K562 (cell line): ENCODE data around the gene PCK1. TPM values are rescaled to one million over a fixed set of nuclear protein-coding genes. Genes with fewer than 3 reads are reported as not detected.

ENCODE experiments used
- ATAC-seq: fragments of 200-7000 bp; cut with Tn5 transposase; 3 replicates; pipeline ENCODE4 v1.9.1; 2020; ENCODE audit warnings: moderate library complexity
- BruUV-seq: library from RNA; stranded (reverse); fragments of 400-500 nt; replicated peaks from 2 replicates; lab custom pipeline; 2021; lab: Mats Ljungman, UMichigan
- CTCF ChIA-PET: fragments of 300-600 bp; formaldehyde crosslinking; extraction: SDS; loops from one replicate; lab custom pipeline; 2021; ENCODE audit warnings: low intra/inter-chr PET ratio; lab: Yijun Ruan, JAX
- POLR2A ChIA-PET: fragments of 300-600, 350-650 bp; sonication (Branson Sonifier 250); formaldehyde crosslinking; extraction: SDS; loops from one replicate; lab custom pipeline; 2021; ENCODE audit warnings: antibody characterized with exemption, inconsistent platforms; lab: Yijun Ruan, JAX
- DNase-seq, 4 experiments: peaks; one replicate each; pipeline versions ENCODE4 v3.0.0 to v3.0.0-alpha.2; 2011 to 2018; ENCODE audit warnings: low spot score in 3 of 4, mixed read lengths in 3 of 4; ENCODE audit errors: extremely low read depth in 1 of 4
- FAIRE-seq: peaks from 2 replicates; lab custom pipeline; 2011; peaks lifted over from hg19 to GRCh38; lab: Jason Lieb, UNC
- H2AFZ ChIP-seq: 2 replicates; pipeline ENCODE4 v1.6.0; 2011; ENCODE audit warnings: low read depth, low read length, control low read depth, inconsistent platforms
- H3K27ac ChIP-seq: fragments of 200-600 bp; 3 replicates; pipeline ENCODE4 v1.8.0; 2011; ENCODE audit warnings: low read depth, mild to moderate bottlenecking, control low read depth, inconsistent platforms, low read length, moderate library complexity, mixed read lengths; ENCODE audit errors: extremely low read depth
- H3K27me3 ChIP-seq, 2 experiments: fragments of 300-600 bp in 1 of 2; 2 replicates in 1 of 2; 3 replicates in 1 of 2; pipeline versions ENCODE4 v1.6.0 to v1.8.0; 2011; ENCODE audit warnings: inconsistent platforms in 2 of 2, low read length in 2 of 2, mild to moderate bottlenecking in 1 of 2, mixed read lengths in 1 of 2, moderate library complexity in 1 of 2; ENCODE audit not compliant: control insufficient read depth in 2 of 2, insufficient read depth in 2 of 2
- H3K36me3 ChIP-seq: fragments of 300-600 bp; 3 replicates; pipeline ENCODE4 v1.8.0; 2011; ENCODE audit warnings: mild to moderate bottlenecking, low read length, inconsistent platforms; ENCODE audit not compliant: control insufficient read depth, insufficient read depth
- H3K4me1 ChIP-seq, 2 experiments: fragments of 200-600 bp in 1 of 2; replicated peaks in 1 of 2; 2 replicates in 1 of 2; 3 replicates in 1 of 2; pipeline versions ENCODE4 v1.5.1 to v1.8.0; 2011; ENCODE audit warnings: inconsistent platforms in 2 of 2, low read length in 2 of 2, mild to moderate bottlenecking in 1 of 2, mixed read lengths in 1 of 2, moderate library complexity in 1 of 2; ENCODE audit not compliant: control insufficient read depth in 2 of 2, insufficient read depth in 2 of 2
- H3K4me2 ChIP-seq: 2 replicates; pipeline ENCODE4 v1.6.1; 2011; ENCODE audit warnings: low read length, control low read depth, inconsistent platforms, mixed read lengths; ENCODE audit not compliant: insufficient read depth
- H3K4me3 ChIP-seq: fragments of 200-600 bp; sonication (generic), shearing (Covaris generic); 2 replicates; pipeline ENCODE4 v1.5.1; 2016; ENCODE audit warnings: control low read depth, inconsistent platforms
- H3K79me2 ChIP-seq: fragments of 200-600 bp; 3 replicates; pipeline ENCODE4 v1.8.0; 2011; ENCODE audit warnings: low read length, inconsistent platforms; ENCODE audit not compliant: control insufficient read depth, insufficient read depth
- H3K9ac ChIP-seq, 2 experiments: 2 replicates each; pipeline versions ENCODE4 v1.6.0 to v1.6.1; 2011; ENCODE audit warnings: low read depth in 2 of 2, low read length in 2 of 2, control low read depth in 1 of 2, inconsistent platforms in 1 of 2, mild to moderate bottlenecking in 1 of 2, mixed read lengths in 1 of 2; ENCODE audit not compliant: insufficient read depth in 1 of 2
- H3K9me1 ChIP-seq: one replicate; pipeline ENCODE4 v1.6.0; 2011; ENCODE audit warnings: inconsistent platforms, mild to moderate bottlenecking, low read length, moderate library complexity; ENCODE audit not compliant: control insufficient read depth, insufficient read depth
- H3K9me3 ChIP-seq: replicated peaks from 2 replicates; pipeline ENCODE4 v1.5.1; 2011; ENCODE audit warnings: low read depth, low read length, inconsistent platforms; ENCODE audit not compliant: control insufficient read depth, insufficient read depth
- H4K20me1 ChIP-seq: replicated peaks from 2 replicates; pipeline ENCODE4 v1.6.1; 2011; ENCODE audit warnings: low read length, inconsistent platforms, mixed read lengths; ENCODE audit not compliant: control insufficient read depth, insufficient read depth
- ARNT ChIP-seq, 2 experiments: fragments of 450-650 bp; IDR thresholded peaks; 2 replicates each; pipeline ENCODE4 v1.6.1; 2016; ENCODE audit warnings: mild to moderate bottlenecking in 1 of 2
- ATF6 ChIP-seq: sonication (generic); formaldehyde crosslinking; IDR thresholded peaks from 2 replicates; pipeline ENCODE4 v1.4.0; 2020; ENCODE audit warnings: mild to moderate bottlenecking, missing genetic modification reagents
- CREB1 ChIP-seq, 2 experiments: sonication (generic) in 1 of 2; formaldehyde crosslinking in 1 of 2; IDR thresholded peaks; 2 replicates each; pipeline versions ENCODE4 v1.6.1 to v1.8.0; 2012 to 2022; ENCODE audit warnings: inconsistent platforms in 1 of 2, mild to moderate bottlenecking in 1 of 2, missing genetic modification reagents in 1 of 2, moderate library complexity in 1 of 2
- E2F3 ChIP-seq: fragments of 250-450 bp; sonication (Bioruptor Pico); IDR thresholded peaks from 2 replicates; pipeline ENCODE4 v1.4.0; 2020; ENCODE audit warnings: mild to moderate bottlenecking
- EP400 ChIP-seq: fragments of 450-650 bp; IDR thresholded peaks from 2 replicates; pipeline ENCODE4 v1.6.1; 2017; ENCODE audit warnings: antibody characterized with exemption, mild to moderate bottlenecking, moderate library complexity
- GABPB1 ChIP-seq: sonication (generic); formaldehyde crosslinking; IDR thresholded peaks from 2 replicates; pipeline ENCODE4 v1.8.0; 2022; ENCODE audit warnings: mild to moderate bottlenecking, missing genetic modification reagents
- IFI16 ChIP-seq: fragments of 250-450 bp; sonication (Bioruptor Pico); IDR thresholded peaks from 2 replicates; pipeline ENCODE4 v2.1.2; 2022; ENCODE audit warnings: mild to moderate bottlenecking, inconsistent platforms
- JUNB ChIP-seq: fragments of 450-650 bp; formaldehyde crosslinking; conservative IDR thresholded peaks from 2 replicates; pipeline ENCODE4 v1.4.0; 2020; ENCODE audit warnings: mild to moderate bottlenecking
- KDM2B ChIP-seq: fragments of 250-450 bp; sonication (Bioruptor Pico); IDR thresholded peaks from 2 replicates; pipeline ENCODE4 v1.8.0; 2021; ENCODE audit warnings: mild to moderate bottlenecking, moderate library complexity
- RBM17 ChIP-seq: fragments of 200-400 bp; formaldehyde crosslinking; IDR thresholded peaks from 2 replicates; pipeline ENCODE4 v1.6.1; 2017; ENCODE audit warnings: low read depth, mild to moderate bottlenecking, low read length, borderline replicate concordance
- TCF7 ChIP-seq: sonication (generic); IDR thresholded peaks from 2 replicates; pipeline ENCODE4 v1.6.1; 2016; ENCODE audit warnings: antibody characterized with exemption, borderline replicate concordance
- ZNF408 ChIP-seq: fragments of 250-450 bp; sonication (Bioruptor Pico); IDR thresholded peaks from 2 replicates; pipeline ENCODE4 v1.4.0; 2020; ENCODE audit warnings: low read depth, mild to moderate bottlenecking, moderate library complexity
- ZNF785 ChIP-seq: fragments of 250-450 bp; sonication (Bioruptor Pico); IDR thresholded peaks from 2 replicates; pipeline ENCODE4 v1.4.0; 2020; ENCODE audit warnings: mild to moderate bottlenecking
- WGBS: fragments of 100-300 bp; shearing (Covaris generic); methylation state at CpG from one replicate; pipeline ENCODE4 v1.1.6; 2016; ENCODE audit warnings: low coverage, mixed read lengths; ENCODE audit not compliant: insufficient coverage; ENCODE audit errors: missing lambda C conversion rate; 5-methylcytosine and 5-hydroxymethylcytosine counted together
- in situ Hi-C: fragments of 300-500 bp; cut with MboI; formaldehyde crosslinking; loops from 4 replicates; pipeline ENCODE4 v1.15.0; 2018; ENCODE audit warnings: inconsistent platforms, mixed read lengths
- intact Hi-C: fragments of 100-400 bp; cut with micrococcal nuclease; formaldehyde crosslinking; loops from 2 replicates; pipeline ENCODE4 v1.14.2; 2022
- polyA plus RNA-seq, 8 experiments: library from polyadenylated mRNA; depleted of rRNA in 4 of 8; stranded (reverse) in 5 of 8; unstranded in 3 of 8; fragments of >200 nt; fragmentation: Nextera tagmentation in 2 of 8; fragmentation: Illumina TruSeq in 1 of 8; extraction: Ambion mirVana in 2 of 8; extraction: Trizol in 1 of 8; gene quantifications; 2 replicates each; pipeline versions ENCODE4 v1.2.1 to v1.2.3, GENCODE V29; 2011 to 2014; ENCODE audit warnings: inconsistent platforms in 1 of 8, missing spikeins in 1 of 8
- total RNA-seq, 7 experiments: library from RNA; depleted of rRNA in 6 of 7; stranded (reverse); fragments of >200 nt in 6 of 7; fragmentation: Illumina TruSeq in 2 of 7; extraction: Trizol in 2 of 7; gene quantifications; 2 replicates each; pipeline versions ENCODE4 v1.2.1 to v1.2.3, GENCODE V29; 2011 to 2021; ENCODE audit warnings: low replicate concordance in 1 of 7
- TF ChIP-seq, protein P1 (sequence below): IDR thresholded peaks from 2 replicates; pipeline ENCODE4 v1.6.1; 2014; ENCODE audit warnings: antibody characterized with exemption

PCK1 gene
- total and polyA plus RNA-seq, 9 of the 15 experiments (the other 6 are each of a cell fraction or from before 2014, with no cell fraction given), result 0.05 to 0.73 (median 0.15) TPM

- TF ChIP-seq EP400 (no peak), KDM2B (no peak)
Observed at GRCh38 chr20:57545927-57546662, 14.8 kb upstream of the PCK1 start (continued).

GRCh38 chr20:57546956-57547649 is 13.8 kb upstream of the PCK1 start:
- DNase-seq (no peak), FAIRE-seq (no peak), ATAC-seq (no peak)
- Histone ChIP-seq H3K4me2 (no peak overlapping the region), H3K9me3 (no peaks in the 10 kb centered on the region), H3K27ac (no peak overlapping the region), H2AFZ (no peak overlapping the region), H4K20me1 (no peaks in the 10 kb centered on the region), H3K4me3 (no peak overlapping the region), H3K79me2 (no peaks in the 10 kb centered on the region), H3K27me3 (peaks cover 0 to 2% of the 10 kb centered on the region in 2 experiments; a peak in 1 of 5 replicates), H3K9ac (no peak overlapping the region), H3K36me3 (no peaks in the 10 kb centered on the region), H3K9me1 (no peaks in the 10 kb centered on the region), H3K4me1 (peaks cover 7 to 20% of the 10 kb centered on the region in 2 experiments; a peak in 3 of 5 replicates)
- TF ChIP-seq IFI16 (CRISPR knock-in tag), result no peak
- no peak for TF ChIP-seq RBM17
- TF ChIP-seq ATF6 (CRISPR knock-in tag), result no peak
- TF ChIP-seq, protein P1, sequence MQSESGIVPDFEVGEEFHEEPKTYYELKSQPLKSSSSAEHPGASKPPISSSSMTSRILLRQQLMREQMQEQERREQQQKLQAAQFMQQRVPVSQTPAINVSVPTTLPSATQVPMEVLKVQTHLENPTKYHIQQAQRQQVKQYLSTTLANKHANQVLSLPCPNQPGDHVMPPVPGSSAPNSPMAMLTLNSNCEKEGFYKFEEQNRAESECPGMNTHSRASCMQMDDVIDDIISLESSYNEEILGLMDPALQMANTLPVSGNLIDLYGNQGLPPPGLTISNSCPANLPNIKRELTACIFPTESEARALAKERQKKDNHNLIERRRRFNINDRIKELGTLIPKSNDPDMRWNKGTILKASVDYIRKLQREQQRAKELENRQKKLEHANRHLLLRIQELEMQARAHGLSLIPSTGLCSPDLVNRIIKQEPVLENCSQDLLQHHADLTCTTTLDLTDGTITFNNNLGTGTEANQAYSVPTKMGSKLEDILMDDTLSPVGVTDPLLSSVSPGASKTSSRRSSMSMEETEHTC, result no peak
- TF ChIP-seq JUNB, result no peak
- no peak for TF ChIP-seq ARNT (IDR thresholded peaks at IDR 0.05)
- no peak for TF ChIP-seq E2F3
- TF ChIP-seq GABPB1, result no peak
- TF ChIP-seq ZNF785 (CRISPR knock-in tag), result no peak
- TF ChIP-seq ZNF408 (CRISPR knock-in tag), result no peak
- TF ChIP-seq TCF7, result no peak
- TF ChIP-seq CREB1 (IDR thresholded peaks at IDR 0.05), result no peak
- no peak for TF ChIP-seq CREB1 (CRISPR knock-in tag; IDR thresholded peaks at IDR 0.05)
- ChIA-PET CTCF (no interaction called here), POLR2A (interaction anchor here (1.6 kb wide), 1 partner anchor 9 kb away, joined by 6 read pairs; no protein-coding TSS in a partner anchor)
- intact Hi-C loops, result no loop called here
- 18% methylated on average over 8 of the region's 8 CpGs for WGBS
- BruUV-seq, result no TSS peak
- in situ Hi-C loops, result no loop called here
